NB4 (cell line): ENCODE results near the gene METTL24.

Experiments
- POLR2A ChIP-seq: IDR thresholded peaks from 2 replicates; pipeline ENCODE4 v1.6.1; 2011; ENCODE audit warnings: mild to moderate bottlenecking; ENCODE audit not compliant: insufficient read length; ENCODE audit errors: extremely low read depth
- TF ChIP-seq, protein P1 (sequence below): IDR thresholded peaks from one replicate; pipeline ENCODE4 v1.5.1; 2012; ENCODE audit warnings: low read depth, low read length

DNA sequence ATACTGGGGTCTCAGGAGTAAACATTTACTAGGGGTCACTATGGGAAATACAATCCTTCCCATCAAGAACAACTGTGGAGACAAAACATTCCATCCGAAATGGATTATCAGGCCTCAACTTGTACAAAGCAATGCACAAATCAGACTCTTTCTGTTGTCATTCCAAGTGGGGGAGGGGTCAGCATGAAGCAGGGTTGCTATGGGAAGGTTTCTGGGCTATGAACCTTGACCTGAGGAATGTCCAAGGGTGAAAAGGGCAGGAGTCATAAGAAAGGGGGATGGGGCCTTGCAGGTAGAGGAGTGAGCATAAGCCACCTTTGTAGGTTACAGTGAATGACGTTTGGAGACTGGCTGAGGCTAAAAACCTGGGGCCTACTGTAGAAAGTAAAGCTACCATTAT lies 3.1 kb downstream of the METTL24 start:
- TF ChIP-seq, protein P1, sequence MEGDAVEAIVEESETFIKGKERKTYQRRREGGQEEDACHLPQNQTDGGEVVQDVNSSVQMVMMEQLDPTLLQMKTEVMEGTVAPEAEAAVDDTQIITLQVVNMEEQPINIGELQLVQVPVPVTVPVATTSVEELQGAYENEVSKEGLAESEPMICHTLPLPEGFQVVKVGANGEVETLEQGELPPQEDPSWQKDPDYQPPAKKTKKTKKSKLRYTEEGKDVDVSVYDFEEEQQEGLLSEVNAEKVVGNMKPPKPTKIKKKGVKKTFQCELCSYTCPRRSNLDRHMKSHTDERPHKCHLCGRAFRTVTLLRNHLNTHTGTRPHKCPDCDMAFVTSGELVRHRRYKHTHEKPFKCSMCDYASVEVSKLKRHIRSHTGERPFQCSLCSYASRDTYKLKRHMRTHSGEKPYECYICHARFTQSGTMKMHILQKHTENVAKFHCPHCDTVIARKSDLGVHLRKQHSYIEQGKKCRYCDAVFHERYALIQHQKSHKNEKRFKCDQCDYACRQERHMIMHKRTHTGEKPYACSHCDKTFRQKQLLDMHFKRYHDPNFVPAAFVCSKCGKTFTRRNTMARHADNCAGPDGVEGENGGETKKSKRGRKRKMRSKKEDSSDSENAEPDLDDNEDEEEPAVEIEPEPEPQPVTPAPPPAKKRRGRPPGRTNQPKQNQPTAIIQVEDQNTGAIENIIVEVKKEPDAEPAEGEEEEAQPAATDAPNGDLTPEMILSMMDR: no peak
- TF ChIP-seq POLR2A: no peak
